ENCODE measurements around the gene DHFR2.
"Not testable (repeated sequence)": the region's sequence is repeated elsewhere in the genome, so short reads cannot be mapped to it uniquely, and the experiment has no call there.

The DHFR2 gene

GRCh38 chr3:94065122-94065521 is 2.4 kb upstream of the DHFR2 start:
- no peak for DNase-seq

- DNase-seq, result no peak
Observed at GRCh38 chr3:94064243-94064860, 1.6 kb upstream of the DHFR2 start.

GRCh38 chr3:94063496-94064119 is 892 bp upstream of the DHFR2 start:
- DNase-seq, result no peak

GRCh38 chr3:94061297-94061696 is 1.4 kb downstream of the DHFR2 start:
- no peak for DNase-seq

GRCh38 chr3:94050546-94050945 is 12.2 kb downstream of the DHFR2 start:
- DNase-seq, result no peak

- no peak for DNase-seq
Observed at GRCh38 chr3:94049267-94049666, 13.4 kb downstream of the DHFR2 start.

GRCh38 chr3:94046533-94046932 is 16.2 kb downstream of the DHFR2 start:
- DNase-seq, result no peak

- not testable (repeated sequence) for DNase-seq
Observed at GRCh38 chr3:94044100-94044936, 18.4 kb downstream of the DHFR2 start.

GRCh38 chr3:94043285-94043684 is 19.4 kb downstream of the DHFR2 start:
- no peak for DNase-seq

GRCh38 chr3:94036909-94037507 is 25.7 kb downstream of the DHFR2 start:
- DNase-seq, result no peak

- DNase-seq, result peak; percentile 52
Observed at GRCh38 chr3:94028093-94028837, 34.5 kb downstream of the DHFR2 start, which contains the start of gene STX19. TSS of gene STX19 (minus strand) at chr3:94028597. CDS start at chr3:94015269, 13,328 bp downstream.

GRCh38 chr3:94026623-94027022 is 36.1 kb downstream of the DHFR2 start:
- DNase-seq, result no peak

- DNase-seq, result no peak
Observed at GRCh38 chr3:94024385-94024784, 38.3 kb downstream of the DHFR2 start.

- peak; percentile 2 for DNase-seq
Observed at GRCh38 chr3:94020293-94020692, 42.4 kb downstream of the DHFR2 start.

GRCh38 chr3:94019659-94020058 is 43.1 kb downstream of the DHFR2 start:
- no peak for DNase-seq

- no peak for DNase-seq
Observed at GRCh38 chr3:94015025-94015424, 47.7 kb downstream of the DHFR2 start.

GRCh38 chr3:94012185-94012584 is 50.5 kb downstream of the DHFR2 start:
- DNase-seq, result no peak

- no peak for DNase-seq
Observed at GRCh38 chr3:94011233-94011711, 51.4 kb downstream of the DHFR2 start.

- DNase-seq, result peak; percentile 4
Observed at GRCh38 chr3:94009608-94010007, 53.1 kb downstream of the DHFR2 start.

GRCh38 chr3:94008253-94008652 is 54.5 kb downstream of the DHFR2 start:
- no peak for DNase-seq
